WTC11 (cell line): ENCODE data around the gene SHISAL1. TPM values are rescaled to one million over a fixed set of nuclear protein-coding genes. Genes with fewer than 3 reads are reported as not detected.

Source experiments
- ATAC-seq: fragments of 200-7000 bp; cut with Tn5 transposase; 2 replicates; pipeline ENCODE4 v1.10.0; 2021; ENCODE audit warnings: mild to moderate bottlenecking, moderate library complexity
- CTCF ChIA-PET: fragments of 300-600 bp; sonication (Branson Sonifier 250); formaldehyde crosslinking; loops from one replicate; lab custom pipeline; 2021; ENCODE audit warnings: antibody characterized with exemption; lab: Charles Lee
- POLR2A ChIA-PET: fragments of 350-600 bp; sonication (Branson Sonifier 250); formaldehyde crosslinking; loops from one replicate; lab custom pipeline; 2021; ENCODE audit warnings: antibody characterized with exemption; lab: Charles Lee
- DNase-seq: peaks from one replicate; pipeline ENCODE4 v3.0.0; 2021; ENCODE audit warnings: low spot score
- H3K27ac Mint-ChIP-seq: 2 replicates; pipeline ENCODE4 v1.8.0; 2021; ENCODE audit warnings: mixed read lengths
- H3K27me3 Mint-ChIP-seq: 2 replicates; pipeline ENCODE4 v1.8.0; 2021; ENCODE audit warnings: low read depth, mild to moderate bottlenecking, moderate library complexity, mixed read lengths
- H3K36me3 Mint-ChIP-seq: 2 replicates; pipeline ENCODE4 v1.8.0; 2021; ENCODE audit warnings: mixed read lengths
- H3K4me1 Mint-ChIP-seq: 2 replicates; pipeline ENCODE4 v1.8.0; 2022; ENCODE audit warnings: mixed read lengths
- H3K4me3 Mint-ChIP-seq: 2 replicates; pipeline ENCODE4 v1.8.0; 2021; ENCODE audit warnings: mild to moderate bottlenecking, moderate library complexity, mixed read lengths
- H3K9me3 Mint-ChIP-seq: 2 replicates; pipeline ENCODE4 v1.8.0; 2021; ENCODE audit warnings: mixed read lengths
- AFF4 ChIP-seq: sonication (generic); formaldehyde crosslinking; IDR thresholded peaks from 2 replicates; pipeline ENCODE4 v1.8.1; 2023; ENCODE audit warnings: mild to moderate bottlenecking, missing genetic modification reagents, borderline replicate concordance
- ELF4 ChIP-seq: sonication (generic); formaldehyde crosslinking; IDR thresholded peaks from 2 replicates; pipeline ENCODE4 v1.8.1; 2022; ENCODE audit warnings: low read depth, mild to moderate bottlenecking, moderate library complexity, missing genetic modification reagents
- ESRRA ChIP-seq: sonication (generic); formaldehyde crosslinking; IDR thresholded peaks from 2 replicates; pipeline ENCODE4 v1.8.1; 2022; ENCODE audit warnings: mild to moderate bottlenecking, missing genetic modification reagents, borderline replicate concordance
- ETV6 ChIP-seq: sonication (generic); formaldehyde crosslinking; IDR thresholded peaks from 2 replicates; pipeline ENCODE4 v1.8.1; 2022; ENCODE audit warnings: mild to moderate bottlenecking, missing genetic modification reagents
- FOXK1 ChIP-seq: sonication (generic); formaldehyde crosslinking; IDR thresholded peaks from 2 replicates; pipeline ENCODE4 v1.8.0; 2022; ENCODE audit warnings: mild to moderate bottlenecking, moderate library complexity, missing genetic modification reagents
- GRHL2 ChIP-seq: fragments of 250-450 bp; sonication (Bioruptor Pico); IDR thresholded peaks from 2 replicates; pipeline ENCODE4 v1.8.0; 2022; ENCODE audit warnings: mild to moderate bottlenecking, moderate library complexity; ENCODE audit not compliant: insufficient replicate concordance, severe bottlenecking
- KAT7 ChIP-seq: sonication (generic); formaldehyde crosslinking; IDR thresholded peaks from 2 replicates; pipeline ENCODE4 v1.8.1; 2023; ENCODE audit warnings: missing genetic modification reagents, mild to moderate bottlenecking, borderline replicate concordance
- MAX ChIP-seq: sonication (generic); formaldehyde crosslinking; IDR thresholded peaks from 2 replicates; pipeline ENCODE4 v1.8.0; 2022; ENCODE audit warnings: mild to moderate bottlenecking, missing genetic modification reagents
- NR3C1 ChIP-seq: sonication (generic); formaldehyde crosslinking; conservative IDR thresholded peaks from 2 replicates; pipeline ENCODE4 v1.8.1; 2023; ENCODE audit warnings: low read depth, mild to moderate bottlenecking, missing genetic modification reagents
- OVOL2 ChIP-seq: fragments of 250-450 bp; sonication (Bioruptor Pico); IDR thresholded peaks from 2 replicates; pipeline ENCODE4 v1.9.0; 2021; ENCODE audit warnings: mild to moderate bottlenecking, borderline replicate concordance
- PRRX2 ChIP-seq: fragments of 250-450 bp; sonication (Bioruptor Pico); IDR thresholded peaks from 2 replicates; pipeline ENCODE4 v1.8.0; 2021; ENCODE audit warnings: mild to moderate bottlenecking
- SOX15 ChIP-seq: fragments of 250-450 bp; sonication (Bioruptor Pico); IDR thresholded peaks from 2 replicates; pipeline ENCODE4 v1.9.0; 2021; ENCODE audit warnings: mild to moderate bottlenecking
- TEAD1 ChIP-seq: sonication (generic); formaldehyde crosslinking; IDR thresholded peaks from 2 replicates; pipeline ENCODE4 v1.8.0; 2022; ENCODE audit warnings: mild to moderate bottlenecking, missing genetic modification reagents
- USF2 ChIP-seq: sonication (generic); formaldehyde crosslinking; IDR thresholded peaks from 2 replicates; pipeline ENCODE4 v1.8.1; 2023; ENCODE audit warnings: mild to moderate bottlenecking, missing genetic modification reagents, moderate library complexity
- ZNF281 ChIP-seq: sonication (generic); formaldehyde crosslinking; IDR thresholded peaks from 2 replicates; pipeline ENCODE4 v1.8.0; 2023; ENCODE audit warnings: mild to moderate bottlenecking, missing genetic modification reagents
- ZNF396 ChIP-seq: fragments of 250-450 bp; sonication (Bioruptor Pico); IDR thresholded peaks from 2 replicates; pipeline ENCODE4 v1.8.0; 2021; ENCODE audit warnings: mild to moderate bottlenecking, moderate library complexity, borderline replicate concordance
- ZNF425 ChIP-seq: fragments of 250-450 bp; sonication (Bioruptor Pico); conservative IDR thresholded peaks from 2 replicates; pipeline ENCODE4 v1.9.0; 2021; ENCODE audit warnings: mild to moderate bottlenecking
- total RNA-seq: library from RNA; stranded (reverse); gene quantifications from 3 replicates; pipeline ENCODE4 v1.2.3, GENCODE V29; 2021

SHISAL1 gene
- total RNA-seq, 1 experiment from 2014 or later, result 2.7 TPM

- DNase-seq (no peak), ATAC-seq (no peak)
- ChIA-PET POLR2A (no interaction called here), CTCF (interaction anchor here (0.7 to 1.4 kb wide), 4 partner anchors 9 to 333 kb away, joined by 3 to 4 read pairs (median 3); no protein-coding TSS in a partner anchor)
- peaks cover 34% of the 10 kb centered on the region for H3K4me1 Mint-ChIP-seq
- no peaks in the 10 kb centered on the region for H3K9me3 Mint-ChIP-seq
- H3K27ac Mint-ChIP-seq, result no peak overlapping the region
- H3K36me3 Mint-ChIP-seq, result no peaks in the 10 kb centered on the region
- peaks cover 18% of the 10 kb centered on the region for H3K27me3 Mint-ChIP-seq
- TF ChIP-seq SOX15 (no peak), ZNF425 (CRISPR knock-in tag) (no peak), ZNF281 (CRISPR knock-in tag) (no peak), MAX (no peak), FOXK1 (CRISPR knock-in tag) (no peak), PRRX2 (CRISPR knock-in tag) (no peak), KAT7 (CRISPR knock-in tag) (no peak), ETV6 (CRISPR knock-in tag) (no peak), GRHL2 (no peak), ZNF396 (CRISPR knock-in tag) (no peak), USF2 (CRISPR knock-in tag) (no peak), ELF4 (CRISPR knock-in tag) (no peak), AFF4 (CRISPR knock-in tag) (no peak), ESRRA (no peak), NR3C1 (CRISPR knock-in tag) (no peak), TEAD1 (CRISPR knock-in tag) (no peak), OVOL2 (CRISPR knock-in tag) (no peak)
- H3K4me3 Mint-ChIP-seq, result no peak overlapping the region
Measured at GRCh38 chr22:44326491-44326885, 13.7 kb upstream of the SHISAL1 start.
